IPS-18a (cell line): Measurements from ENCODE around the gene CUEDC2.

Source experiments
- H3K27ac ChIP-seq: one replicate; pipeline ENCODE4 v1.5.1; 2013; ENCODE audit warnings: low read length
- H3K27me3 ChIP-seq: one replicate; pipeline ENCODE4 v1.6.1; 2013; ENCODE audit warnings: mild to moderate bottlenecking, low read length; ENCODE audit not compliant: control insufficient read depth, insufficient read depth
- H3K36me3 ChIP-seq: one replicate; pipeline ENCODE4 v1.6.1; 2013; ENCODE audit warnings: low read depth, low read length; ENCODE audit not compliant: control insufficient read depth
- H3K4me1 ChIP-seq: one replicate; pipeline ENCODE4 v1.6.1; 2013; ENCODE audit warnings: low read depth, low read length; ENCODE audit not compliant: control insufficient read depth
- H3K4me3 ChIP-seq: one replicate; pipeline ENCODE4 v1.5.1; 2013; ENCODE audit warnings: low read length
- H3K9ac ChIP-seq: one replicate; pipeline ENCODE4 v1.6.1; 2013; ENCODE audit warnings: mild to moderate bottlenecking, low read length, moderate library complexity
- H3K9me3 ChIP-seq: one replicate; pipeline ENCODE4 v1.6.1; 2013; ENCODE audit warnings: low read depth, low read length; ENCODE audit not compliant: control insufficient read depth

The CUEDC2 gene

DNA sequence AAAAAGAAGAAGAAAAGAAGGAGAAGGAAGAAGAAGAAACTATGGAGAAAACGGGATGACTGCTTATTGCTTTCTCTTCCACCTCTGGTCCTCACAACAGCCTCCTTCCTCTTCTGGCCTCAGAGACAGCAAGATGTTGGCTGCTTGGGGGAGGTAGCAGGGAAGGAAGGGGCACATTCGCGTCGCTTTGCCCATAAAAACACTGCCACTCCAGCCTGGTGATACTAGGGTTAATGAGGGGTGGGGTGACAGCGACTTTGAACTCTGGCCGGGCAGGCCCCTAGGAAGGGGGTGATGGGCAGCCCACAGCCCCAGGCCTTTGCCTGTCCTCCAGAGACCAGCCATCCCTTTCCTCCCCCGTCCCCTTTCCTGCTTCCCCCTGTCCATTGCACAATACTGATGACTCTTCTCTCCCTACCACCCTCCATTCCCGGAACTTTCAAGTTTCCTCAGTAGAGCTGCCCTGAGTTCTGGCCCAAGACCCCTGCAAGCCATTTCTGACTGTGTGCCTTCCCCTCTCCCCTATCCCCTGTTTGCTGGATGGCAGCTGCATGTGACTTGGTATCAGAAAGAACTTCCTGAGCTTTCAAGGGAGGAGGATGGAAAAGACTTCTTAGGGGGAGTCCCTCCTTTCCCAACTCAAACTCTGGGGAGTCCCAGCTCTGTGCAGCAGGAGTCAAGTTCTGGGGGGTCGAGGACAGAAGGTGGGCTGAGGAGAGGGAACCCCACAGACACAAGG, 2.2 kb upstream of the CUEDC2 start:
- Histone ChIP-seq H3K9me3 (no peaks in the 10 kb centered on the region), H3K4me1 (peaks cover 14% of the 10 kb centered on the region), H3K4me3 (peak overlapping the region; percentile 47), H3K9ac (no peak overlapping the region), H3K27me3 (peaks cover 40% of the 10 kb centered on the region), H3K36me3 (no peaks in the 10 kb centered on the region), H3K27ac (no peak overlapping the region)

DNA sequence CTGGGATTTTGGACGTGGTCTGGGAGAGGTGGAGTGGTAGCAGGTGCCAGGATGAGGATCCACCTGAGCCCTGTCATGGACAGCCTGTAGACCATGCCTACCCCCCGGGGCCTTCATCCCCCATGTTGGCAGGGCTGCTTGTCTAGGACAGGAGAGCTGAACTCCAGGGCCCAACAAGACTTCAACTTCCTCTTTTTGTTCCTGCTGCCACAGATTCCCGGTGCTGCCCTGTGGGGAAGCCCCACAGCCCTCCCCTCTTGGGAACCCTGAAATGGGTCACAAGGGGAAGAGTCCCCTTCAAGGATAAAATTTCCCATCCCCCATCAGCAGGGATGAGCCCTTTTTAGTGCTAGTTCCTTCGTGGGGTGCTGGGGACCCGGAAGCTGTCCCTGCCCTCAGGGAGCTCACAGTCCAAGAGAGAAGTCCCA, 1.3 kb upstream of the CUEDC2 start:
- peaks cover 14% of the 10 kb centered on the region for H3K4me1 ChIP-seq
- no peak overlapping the region for H3K4me3 ChIP-seq
- no peak overlapping the region for H3K9ac ChIP-seq
- no peaks in the 10 kb centered on the region for H3K36me3 ChIP-seq
- peaks cover 40% of the 10 kb centered on the region for H3K27me3 ChIP-seq
- no peak overlapping the region for H3K27ac ChIP-seq
- H3K9me3 ChIP-seq = no peaks in the 10 kb centered on the region

DNA sequence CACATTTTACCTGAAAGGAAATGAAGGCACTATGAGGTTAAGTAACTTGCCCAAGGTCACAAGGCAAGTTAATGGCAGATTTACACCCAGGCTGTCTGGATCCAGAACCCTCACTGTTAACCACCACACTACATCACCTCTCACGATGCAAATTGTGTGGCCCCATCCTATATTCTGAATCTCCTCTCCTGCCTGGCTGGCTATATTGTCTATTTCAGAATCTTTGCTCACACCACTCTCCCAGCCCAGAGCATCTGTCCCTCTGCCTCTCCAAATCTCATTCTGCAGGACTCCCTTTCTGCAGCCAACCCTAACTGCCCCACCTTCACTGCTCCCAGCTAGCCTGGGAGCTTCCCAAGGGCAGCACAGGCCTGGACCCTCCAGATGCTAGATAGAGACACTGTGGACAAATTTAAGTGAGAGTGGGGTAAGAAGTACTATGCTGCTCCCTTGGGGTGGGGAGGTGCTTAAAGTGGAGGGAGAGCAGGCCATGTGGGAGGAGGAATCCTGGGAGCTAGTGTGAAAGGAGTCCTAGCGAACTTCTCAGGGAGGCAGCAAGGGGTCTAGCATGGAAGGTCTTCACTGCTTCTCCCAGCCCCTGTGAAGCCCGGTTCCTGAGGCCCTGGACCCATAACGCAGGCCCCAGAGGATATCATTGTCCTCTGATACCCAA, 786 bp downstream of the CUEDC2 start:
- peak overlapping the region; percentile 28 for H3K27ac ChIP-seq
- H3K4me3 ChIP-seq = peak overlapping the region; percentile 85
- no peaks in the 10 kb centered on the region for H3K36me3 ChIP-seq
- H3K9me3 ChIP-seq = no peaks in the 10 kb centered on the region
- H3K9ac ChIP-seq = peak overlapping the region; percentile 78
- peaks cover 37% of the 10 kb centered on the region for H3K27me3 ChIP-seq
- H3K4me1 ChIP-seq = peaks cover 14% of the 10 kb centered on the region

DNA sequence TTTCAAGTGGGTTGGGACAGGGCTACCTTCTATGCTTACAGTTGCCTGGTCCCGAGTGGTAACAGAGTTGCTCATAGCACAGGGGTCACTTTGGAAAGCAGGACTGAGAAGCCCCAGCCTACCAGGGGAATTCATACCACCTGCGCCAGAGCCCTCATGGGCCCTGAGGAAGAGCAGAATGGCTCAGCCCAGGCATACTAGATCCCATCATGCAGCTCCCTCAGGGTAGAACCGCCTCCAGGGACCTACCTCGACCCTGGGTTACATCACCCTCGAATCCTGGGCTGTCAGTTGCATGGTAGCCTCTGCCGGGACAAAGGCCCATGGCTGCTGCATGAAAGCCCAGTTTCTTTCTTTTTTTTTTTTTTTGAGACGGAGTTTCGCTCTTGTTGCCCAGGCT, 2.9 kb downstream of the CUEDC2 start:
- H3K9me3 ChIP-seq = no peaks in the 10 kb centered on the region
- no peak overlapping the region for H3K4me3 ChIP-seq
- H3K9ac ChIP-seq = no peak overlapping the region
- H3K27ac ChIP-seq = no peak overlapping the region
- peaks cover 17% of the 10 kb centered on the region for H3K27me3 ChIP-seq
- H3K36me3 ChIP-seq = peaks cover under 1% of the 10 kb centered on the region
- peaks cover 5% of the 10 kb centered on the region for H3K4me1 ChIP-seq

DNA sequence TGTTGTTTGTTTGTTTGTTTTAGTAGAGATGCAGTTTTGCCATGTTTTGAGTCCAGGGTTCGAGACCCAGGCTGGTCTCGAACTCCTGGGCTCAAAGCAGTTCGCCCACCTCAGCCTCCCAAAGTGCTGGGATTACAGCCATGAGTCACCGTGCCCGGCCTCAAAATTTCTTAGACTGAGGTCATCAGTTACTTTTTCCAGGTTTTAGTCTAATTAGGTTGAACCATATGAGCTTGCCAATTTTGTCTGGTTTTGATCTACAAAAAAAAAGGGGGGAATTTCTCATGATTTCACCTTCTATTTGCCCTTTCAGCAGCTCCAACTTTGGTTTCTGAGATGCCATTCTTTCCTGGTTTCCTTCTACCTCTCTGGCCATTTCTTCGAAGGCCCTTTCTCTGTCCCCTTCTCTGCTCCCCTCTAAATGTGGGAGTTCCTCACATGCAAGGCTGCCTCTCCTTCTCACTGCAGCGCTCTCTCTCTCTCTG, 5.5 kb downstream of the CUEDC2 start:
- Histone ChIP-seq H3K36me3 (peaks cover 3% of the 10 kb centered on the region), H3K9ac (no peak overlapping the region), H3K27me3 (peaks cover 7% of the 10 kb centered on the region), H3K4me3 (no peak overlapping the region), H3K9me3 (no peaks in the 10 kb centered on the region), H3K4me1 (peaks cover 10% of the 10 kb centered on the region), H3K27ac (no peak overlapping the region)

DNA sequence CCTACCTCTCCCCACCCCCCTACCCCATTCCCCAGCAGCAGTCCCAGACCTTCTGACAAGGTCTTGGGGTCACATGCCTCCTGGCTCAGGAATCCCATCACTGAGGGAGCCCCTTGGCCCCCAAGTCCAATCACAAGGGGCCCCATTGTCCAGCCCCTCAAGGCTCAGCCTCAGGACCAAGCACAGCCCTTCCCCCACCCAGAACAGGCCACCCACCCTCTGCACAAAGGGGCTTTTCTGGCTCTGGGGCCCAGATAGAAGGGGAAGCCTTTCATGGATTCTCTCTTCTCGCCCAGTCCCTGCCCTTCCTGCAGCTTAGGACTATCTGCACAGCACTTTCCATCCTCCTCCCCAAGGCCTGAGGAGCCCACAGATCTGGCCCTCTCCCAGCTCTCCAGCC, 6.9 kb downstream of the CUEDC2 start:
- Histone ChIP-seq H3K36me3 (peaks cover 3% of the 10 kb centered on the region), H3K9ac (no peak overlapping the region), H3K27ac (no peak overlapping the region), H3K27me3 (peaks cover 7% of the 10 kb centered on the region), H3K4me1 (peaks cover 5% of the 10 kb centered on the region), H3K9me3 (no peaks in the 10 kb centered on the region), H3K4me3 (no peak overlapping the region)

DNA sequence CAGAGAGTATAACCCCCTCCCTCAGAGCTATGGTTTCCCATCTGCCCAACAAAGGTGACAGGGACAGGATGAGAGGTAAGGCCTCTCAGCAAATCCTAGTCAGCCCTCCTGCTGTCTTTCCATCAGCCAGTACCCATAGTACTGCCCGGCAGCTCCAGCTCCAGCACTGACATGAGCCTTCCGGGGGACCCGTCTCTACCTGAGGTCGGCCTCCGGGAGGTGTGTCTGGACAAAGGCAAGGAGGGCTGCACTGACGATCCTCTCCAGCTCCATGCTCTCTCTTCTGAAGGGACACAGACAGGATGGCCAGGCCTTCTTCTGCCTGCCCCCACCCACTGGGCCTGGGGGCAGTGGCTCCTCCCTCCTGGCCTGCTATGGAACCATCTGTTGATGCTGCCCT, 7.5 kb downstream of the CUEDC2 start:
- Histone ChIP-seq H3K4me3 (no peak overlapping the region), H3K36me3 (peaks cover 3% of the 10 kb centered on the region), H3K9ac (no peak overlapping the region), H3K9me3 (no peaks in the 10 kb centered on the region), H3K27ac (no peak overlapping the region), H3K4me1 (peaks cover 5% of the 10 kb centered on the region), H3K27me3 (peaks cover 7% of the 10 kb centered on the region)

DNA sequence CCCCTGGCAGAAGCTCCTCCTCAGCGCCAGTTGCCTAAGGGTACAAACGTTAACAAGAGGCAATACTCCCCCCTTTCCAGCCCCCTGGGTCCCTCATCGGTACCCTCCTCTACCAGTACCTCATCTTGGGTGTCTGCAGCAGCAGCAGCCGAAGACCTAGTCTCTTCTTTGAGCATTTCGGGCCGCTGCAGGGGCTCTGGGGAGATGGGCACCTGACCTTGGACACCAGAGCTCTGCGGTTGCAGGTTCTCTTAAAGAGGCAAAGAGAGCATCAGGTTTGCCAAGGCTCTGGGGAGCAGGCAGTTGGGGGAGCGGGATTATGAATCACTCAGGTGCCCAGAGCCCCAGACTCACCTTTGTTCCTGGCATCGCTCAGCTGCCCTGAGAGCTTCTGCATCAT, 8.2 kb downstream of the CUEDC2 start:
- no peaks in the 10 kb centered on the region for H3K9me3 ChIP-seq
- peaks cover 3% of the 10 kb centered on the region for H3K36me3 ChIP-seq
- peaks cover 7% of the 10 kb centered on the region for H3K27me3 ChIP-seq
- no peak overlapping the region for H3K27ac ChIP-seq
- peaks cover 5% of the 10 kb centered on the region for H3K4me1 ChIP-seq
- no peak overlapping the region for H3K4me3 ChIP-seq
- H3K9ac ChIP-seq = no peak overlapping the region

DNA sequence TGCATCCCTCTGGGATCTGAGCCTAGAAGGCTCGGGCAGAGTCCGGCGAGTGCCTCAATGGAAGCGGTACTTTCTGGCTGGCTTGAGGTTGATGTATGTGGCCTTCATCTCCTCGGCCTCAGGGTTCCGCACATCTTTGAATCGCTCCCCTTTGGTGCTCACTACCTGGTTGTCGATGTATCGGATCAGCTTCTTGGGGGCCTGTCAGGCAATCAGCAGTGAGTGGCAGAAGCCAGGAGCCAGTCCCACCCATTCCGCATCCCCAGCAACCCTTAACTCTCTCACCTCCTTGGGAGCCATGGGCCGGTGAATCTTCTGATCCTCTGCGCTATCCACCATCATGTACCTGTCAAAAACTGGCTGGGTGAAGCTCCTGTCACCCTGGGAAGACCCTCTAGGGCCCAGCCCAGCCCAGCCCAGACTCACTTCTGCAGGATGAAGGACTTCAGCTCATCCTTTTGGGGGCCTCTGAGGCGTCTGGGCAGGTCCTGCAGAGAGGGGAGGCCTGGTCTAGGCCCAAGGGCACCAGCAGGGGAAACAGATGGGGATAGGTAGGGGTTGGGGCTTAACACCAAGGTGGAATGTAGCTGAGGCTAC, 8.9 kb downstream of the CUEDC2 start:
- H3K9ac ChIP-seq = no peak overlapping the region
- H3K9me3 ChIP-seq = no peaks in the 10 kb centered on the region
- H3K36me3 ChIP-seq = peaks cover 3% of the 10 kb centered on the region
- H3K27me3 ChIP-seq = peaks cover 7% of the 10 kb centered on the region
- peaks cover 5% of the 10 kb centered on the region for H3K4me1 ChIP-seq
- H3K4me3 ChIP-seq = no peak overlapping the region
- no peak overlapping the region for H3K27ac ChIP-seq

DNA sequence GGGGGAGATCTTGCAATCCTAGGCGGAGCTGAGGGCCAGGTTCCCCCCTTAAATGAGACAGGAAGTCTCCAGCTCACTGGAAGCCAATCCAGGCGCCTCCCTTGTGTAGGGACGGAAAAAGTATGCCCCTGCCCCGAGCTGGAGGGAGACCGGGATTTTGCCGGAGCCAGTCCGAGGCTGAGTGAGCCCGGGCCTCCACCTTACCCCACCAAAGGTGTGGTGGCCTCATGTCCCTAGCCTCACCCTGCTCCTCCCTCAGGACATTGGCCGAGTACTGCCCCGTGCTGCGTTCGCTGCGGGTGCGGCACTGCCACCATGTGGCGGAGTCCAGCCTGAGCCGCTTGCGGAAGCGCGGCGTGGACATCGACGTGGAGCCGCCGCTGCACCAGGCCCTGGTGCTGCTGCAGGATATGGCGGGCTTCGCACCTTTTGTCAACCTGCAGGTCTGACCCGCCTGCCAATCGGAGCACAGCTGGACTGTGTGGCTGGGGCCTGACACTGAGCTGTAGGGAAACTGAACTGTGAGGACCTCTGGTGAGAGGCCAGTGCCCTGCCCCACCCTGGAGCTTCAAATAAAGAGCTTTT, 9.7 kb downstream of the CUEDC2 start:
- Histone ChIP-seq H3K4me3 (peak overlapping the region; percentile 84), H3K9ac (no peak overlapping the region), H3K36me3 (peaks cover 3% of the 10 kb centered on the region), H3K27ac (no peak overlapping the region), H3K4me1 (peaks cover 5% of the 10 kb centered on the region), H3K9me3 (no peaks in the 10 kb centered on the region), H3K27me3 (peaks cover 14% of the 10 kb centered on the region)

DNA sequence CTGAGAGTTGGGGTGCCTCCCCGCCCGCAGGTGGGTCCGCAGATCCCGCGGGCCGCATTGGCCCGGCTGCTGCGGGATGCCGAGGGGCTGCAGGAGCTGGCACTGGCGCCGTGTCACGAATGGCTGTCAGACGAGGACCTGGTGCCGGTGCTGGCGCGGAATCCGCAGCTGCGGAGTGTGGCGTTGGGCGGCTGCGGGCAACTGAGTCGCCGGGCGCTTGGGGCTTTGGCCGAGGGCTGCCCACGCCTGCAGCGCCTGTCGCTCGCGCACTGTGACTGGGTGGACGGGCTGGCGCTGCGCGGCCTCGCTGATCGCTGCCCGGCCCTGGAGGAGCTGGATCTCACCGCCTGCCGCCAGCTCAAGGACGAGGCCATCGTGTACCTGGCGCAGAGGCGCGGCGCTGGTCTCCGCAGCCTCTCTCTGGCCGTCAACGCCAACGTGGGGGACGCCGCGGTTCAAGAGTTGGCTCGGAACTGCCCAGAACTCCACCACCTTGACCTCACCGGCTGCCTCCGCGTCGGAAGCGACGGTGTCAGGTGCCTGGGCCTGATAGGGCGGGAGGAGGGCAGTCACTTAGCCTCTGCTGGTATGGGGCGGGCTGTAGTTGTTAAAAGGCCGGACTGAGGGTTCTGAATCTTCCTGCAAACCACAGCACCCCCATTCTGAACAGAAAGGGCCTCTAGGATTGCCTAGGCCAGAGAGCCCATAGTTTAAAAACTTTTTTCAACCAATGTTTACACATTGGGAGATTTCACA, 10.4 kb downstream of the CUEDC2 start:
- peaks cover 14% of the 10 kb centered on the region for H3K27me3 ChIP-seq
- H3K4me3 ChIP-seq = peak overlapping the region; percentile 84
- H3K27ac ChIP-seq = no peak overlapping the region
- peaks cover 5% of the 10 kb centered on the region for H3K4me1 ChIP-seq
- peak overlapping the region; percentile 63 for H3K9ac ChIP-seq
- H3K36me3 ChIP-seq = peaks cover 3% of the 10 kb centered on the region
- H3K9me3 ChIP-seq = no peaks in the 10 kb centered on the region
